Activated CD4-positive, alpha-beta T cell treated with anti-CD3 and anti-CD28 coated beads, Interleukin-2, amount 50 U/mL, for 24 hours (primary cell): ENCODE data around the gene ING2.
"Not testable (repeated sequence)": the region's sequence is repeated elsewhere in the genome, so short reads cannot be mapped to it uniquely, and the experiment has no call there.

Source experiments
- DNase-seq, 2 donors: peaks; one replicate each; pipeline ENCODE4 v3.0.0-alpha.2; 2020; ENCODE audit warnings: low read depth in 1 of 2, low spot score in 1 of 2

ING2 gene

DNA sequence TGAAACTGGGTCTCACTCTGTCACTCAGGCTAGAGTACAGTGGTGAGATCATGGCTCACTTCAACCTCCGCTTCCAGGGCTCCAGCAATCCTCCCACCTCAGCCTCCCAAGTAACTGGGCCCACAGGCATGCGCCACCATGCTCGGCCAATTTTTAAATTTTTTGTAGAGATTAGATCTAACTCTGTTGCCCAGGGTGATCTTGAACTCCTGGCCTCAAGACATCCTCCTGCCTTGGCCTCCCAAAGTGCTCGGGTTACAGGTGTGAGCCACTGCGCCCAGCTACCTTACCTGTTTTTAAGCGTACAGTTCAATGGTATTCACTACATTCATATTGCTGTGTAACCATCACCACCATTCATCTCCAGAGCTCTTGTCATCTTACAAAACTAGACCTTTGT is 41.5 kb downstream of the ING2 start:
- no peak for DNase-seq

DNA sequence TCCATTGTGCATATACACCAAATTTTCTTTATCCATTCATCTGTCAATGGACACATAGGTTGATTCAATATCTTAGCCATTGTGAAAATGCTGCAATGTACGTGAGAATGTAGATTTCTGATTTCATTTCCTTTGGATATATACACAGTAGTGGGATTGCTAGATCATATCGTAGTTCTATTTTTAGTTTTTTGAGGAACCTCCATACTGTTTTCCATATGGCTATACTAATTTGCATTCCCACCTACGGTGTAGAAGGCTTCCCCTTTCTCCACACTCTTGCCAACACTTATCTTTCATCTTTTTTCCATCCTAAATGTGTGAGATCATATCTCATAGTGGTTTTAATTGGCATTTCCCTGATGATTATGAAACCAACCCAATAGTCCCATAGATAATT is 43.4 kb downstream of the ING2 start:
- no peak for DNase-seq

- DNase-seq = no peak
These were observed 45.7 kb downstream of the ING2 start for GRCh38 chr4:183550345-183551093.

GRCh38 chr4:183552274-183553146 is 47.7 kb downstream of the ING2 start:
- no peak for DNase-seq

- not testable (repeated sequence) for DNase-seq
These were observed 48.3 kb downstream of the ING2 start for GRCh38 chr4:183553147-183553478.

DNA sequence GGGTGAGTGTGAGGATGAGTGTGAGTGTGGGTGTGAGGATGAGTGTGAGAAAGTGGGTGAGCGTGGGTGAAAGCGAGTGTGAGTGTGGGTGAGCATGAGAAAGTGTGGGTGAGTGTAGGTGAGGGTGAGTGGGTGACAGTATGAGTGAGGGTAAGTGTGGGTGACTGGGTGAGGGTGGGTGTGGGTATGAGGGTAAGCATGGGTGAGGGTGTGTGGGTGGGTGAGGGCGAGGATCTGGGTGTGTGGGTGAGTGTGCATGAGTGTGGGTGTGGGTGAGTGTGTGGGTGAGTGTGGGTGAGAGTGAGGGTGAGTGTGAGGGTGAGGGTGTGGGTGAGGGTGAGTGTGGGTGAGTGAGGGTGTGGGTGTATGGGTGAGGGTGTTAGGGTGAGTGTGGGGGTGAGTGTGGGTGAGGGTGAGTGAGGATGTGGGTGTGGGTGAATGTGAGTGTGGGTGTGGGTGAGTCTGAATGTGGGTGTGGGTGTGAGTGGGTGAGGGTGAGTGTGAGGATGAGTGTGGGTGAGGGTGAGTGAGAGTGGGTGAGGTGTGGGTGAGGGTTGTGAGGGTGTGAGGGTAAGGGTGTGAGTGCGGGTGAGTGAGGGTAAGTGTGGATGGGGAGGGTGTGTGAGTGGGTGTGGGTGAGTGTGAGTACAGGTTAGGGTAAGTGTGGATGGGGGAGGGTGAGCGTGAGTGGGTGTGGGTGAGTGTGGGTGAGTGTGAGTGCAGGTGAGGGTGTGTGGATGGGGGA is 48.9 kb downstream of the ING2 start:
- no peak for DNase-seq

GRCh38 chr4:183554346-183554686 is 49.5 kb downstream of the ING2 start:
- DNase-seq = no peak

DNA sequence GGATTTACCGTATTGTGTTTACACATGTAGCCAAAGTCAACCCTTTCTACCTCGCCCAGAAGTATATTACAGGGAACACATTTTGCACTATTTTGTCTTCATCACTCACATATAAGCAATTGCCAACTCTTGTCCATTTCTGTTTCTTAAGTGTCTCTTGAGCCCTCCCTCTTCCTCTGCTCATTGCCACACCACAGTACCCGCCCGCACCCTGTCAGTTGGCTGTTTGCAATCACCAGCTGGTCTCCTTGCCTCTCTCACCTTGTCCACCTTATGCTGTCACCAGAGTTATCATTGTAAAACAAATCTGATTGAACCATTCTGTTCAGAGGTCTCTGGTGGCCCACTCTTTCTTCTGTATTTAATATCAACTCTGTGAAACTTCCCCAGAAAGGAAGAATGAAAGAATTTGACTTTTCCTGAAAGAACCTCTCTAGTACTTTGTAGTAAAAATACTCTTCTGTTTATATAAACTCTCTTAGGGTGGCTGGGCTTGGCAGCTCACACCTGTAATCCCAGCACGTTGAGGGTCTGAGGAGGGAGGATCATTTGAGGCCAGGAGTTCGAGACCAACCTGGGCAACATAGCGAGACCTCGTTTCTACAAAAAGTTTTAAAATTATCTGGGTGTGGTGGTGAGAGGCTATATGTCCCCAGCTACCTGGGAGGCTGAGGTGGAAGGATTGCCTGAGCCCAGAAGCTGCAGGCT is 50.2 kb downstream of the ING2 start:
- DNase-seq = no peak

DNA sequence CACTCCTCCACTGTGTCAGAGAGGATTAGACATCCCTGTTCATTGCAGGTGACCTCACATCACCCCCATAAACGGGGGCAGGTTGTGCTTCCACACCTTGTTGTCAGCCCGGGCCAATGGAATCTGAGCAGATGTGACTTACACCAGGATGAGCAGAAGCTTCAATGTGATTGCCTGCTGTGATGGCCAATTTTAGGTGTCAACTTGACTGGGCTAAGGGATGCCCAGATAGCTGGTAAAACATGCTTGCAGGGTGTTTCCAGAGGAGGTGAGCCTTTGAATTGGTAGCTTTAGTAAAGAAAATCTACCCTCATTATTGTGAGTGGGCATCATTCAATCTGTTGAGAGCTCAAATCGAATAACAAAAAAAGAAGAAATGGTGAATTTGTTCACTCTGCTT is 52.1 kb downstream of the ING2 start:
- no peak for DNase-seq

DNA sequence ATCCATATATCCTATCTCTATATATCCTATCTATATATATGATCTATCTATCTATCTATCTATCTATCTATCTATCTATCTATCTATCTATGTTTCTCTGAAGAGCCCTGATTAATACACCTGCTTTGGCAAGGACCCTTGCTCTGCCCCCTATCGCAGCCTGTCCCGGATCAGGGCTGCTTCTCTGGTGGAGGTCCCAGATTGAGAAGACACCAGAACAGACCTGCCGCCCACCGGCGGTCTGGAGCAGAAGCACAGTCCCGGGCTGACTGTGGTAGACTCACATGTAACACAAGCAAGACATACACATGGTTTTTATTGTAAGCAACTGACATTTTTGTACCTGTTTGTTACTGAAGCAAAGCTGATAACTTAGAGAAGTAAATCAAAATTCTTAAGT is 52.8 kb downstream of the ING2 start:
- DNase-seq = no peak

DNA sequence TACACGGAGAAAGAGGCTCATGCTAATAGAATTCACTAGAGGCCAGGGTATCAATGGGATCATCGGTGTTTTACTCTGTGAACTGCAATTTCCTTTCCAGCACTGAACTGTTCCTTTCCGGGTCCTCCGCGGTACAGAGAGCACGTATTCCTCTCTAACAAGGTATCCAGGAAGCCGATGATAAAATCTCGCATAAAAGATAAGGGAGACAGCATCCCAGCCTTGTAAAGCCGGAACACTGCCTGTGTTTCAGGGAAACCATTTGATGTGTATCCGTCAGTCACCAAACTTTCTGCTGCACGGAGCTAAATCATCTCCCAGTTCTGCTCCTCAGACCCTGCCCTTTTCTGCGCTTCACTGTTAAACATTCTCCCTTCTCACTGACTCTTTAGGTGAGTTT is 54.0 kb downstream of the ING2 start:
- no peak for DNase-seq

DNA sequence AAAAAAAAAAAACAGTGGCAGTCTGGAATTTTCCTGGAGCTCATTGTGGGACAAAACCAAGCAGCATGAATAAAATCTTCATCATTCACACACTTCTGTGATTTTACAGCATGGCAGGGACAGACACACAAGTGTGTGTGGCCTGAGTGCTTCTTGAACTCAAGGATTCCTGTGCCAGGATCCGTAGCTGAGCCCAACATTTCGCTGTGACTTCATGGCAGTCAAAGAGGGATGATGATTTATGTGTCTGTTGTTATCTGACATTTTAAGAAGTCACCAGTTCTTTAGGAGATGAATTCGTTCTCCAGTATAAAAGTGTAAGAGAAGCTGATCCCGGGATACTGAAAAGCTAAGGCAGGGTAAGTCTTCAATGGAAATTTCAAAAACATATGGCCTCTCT is 57.0 kb downstream of the ING2 start:
- no peak for DNase-seq
